HEK293 (cell line): ENCODE measurements around the gene ARHGAP22.
A peak's percentile ranks its signal among the peaks of the same experiment; 100 is the strongest.

Experiments
- CTCF ChIA-PET: fragments of 350-600 bp; formaldehyde crosslinking; extraction: SDS; loops from one replicate; lab custom pipeline; 2021; ENCODE audit warnings: antibody characterized with exemption; lab: Yijun Ruan, JAX
- POLR2A ChIA-PET: fragments of 300-600 bp; formaldehyde crosslinking; extraction: SDS; loops from one replicate; lab custom pipeline; 2020; ENCODE audit warnings: antibody characterized with exemption, inconsistent platforms; lab: Yijun Ruan, JAX
- H3K27ac ChIP-seq: fragments of 200-500 bp; sonication (Bioruptor generic); 2 replicates; pipeline ENCODE4 v1.5.1; 2014; ENCODE audit warnings: low read depth, low read length, control low read depth, inconsistent platforms; ENCODE audit errors: extremely low read depth
- H3K36me3 ChIP-seq, 2 experiments: fragments of 200-500 bp in 1 of 2; sonication (Bioruptor generic) in 1 of 2; 1 replicate in 1 of 2; 2 replicates in 1 of 2; pipeline ENCODE4 v1.5.1; 2014 to 2017; ENCODE audit warnings: inconsistent platforms in 2 of 2, low read length in 2 of 2; ENCODE audit not compliant: control insufficient read depth in 2 of 2, insufficient read depth in 1 of 2
- H3K4me1 ChIP-seq: fragments of 200-500 bp; sonication (Bioruptor generic); 2 replicates; pipeline ENCODE4 v1.5.1; 2014; ENCODE audit warnings: mild to moderate bottlenecking, low read length, inconsistent platforms; ENCODE audit not compliant: control insufficient read depth, insufficient read depth
- H3K4me3 ChIP-seq: 2 replicates; pipeline ENCODE4 v1.5.1; 2011; ENCODE audit warnings: low read depth, mild to moderate bottlenecking, control low read depth, low read length, moderate library complexity
- H3K9me3 ChIP-seq: fragments of 200-500 bp; sonication (Bioruptor generic); 2 replicates; pipeline ENCODE4 v1.5.1; 2014; ENCODE audit warnings: low read depth, low read length, inconsistent platforms; ENCODE audit not compliant: control insufficient read depth, insufficient read depth
- HOXD13 ChIP-seq: sonication (generic); formaldehyde crosslinking; IDR thresholded peaks from 2 replicates; pipeline ENCODE4 v1.8.0; 2022; ENCODE audit warnings: missing genetic modification reagents, borderline replicate concordance
- KLF16 ChIP-seq: fragments of 450-650 bp; formaldehyde crosslinking; IDR thresholded peaks from 2 replicates; pipeline ENCODE4 v1.5.1; 2017; ENCODE audit warnings: missing biosample characterization, missing genetic modification characterization
- OSR2 ChIP-seq: fragments of 450-650 bp; formaldehyde crosslinking; IDR thresholded peaks from 2 replicates; pipeline ENCODE4 v1.5.1; 2016; ENCODE audit warnings: missing biosample characterization, missing genetic modification characterization
- PRDM1 ChIP-seq: fragments of 450-650 bp; formaldehyde crosslinking; IDR thresholded peaks from 2 replicates; pipeline ENCODE4; 2016; ENCODE audit warnings: missing biosample characterization, missing genetic modification characterization
- SP3 ChIP-seq: fragments of 450-650 bp; formaldehyde crosslinking; IDR thresholded peaks from 2 replicates; pipeline ENCODE4 v1.5.1; 2016; ENCODE audit warnings: missing biosample characterization, missing genetic modification characterization
- ZBTB26 ChIP-seq: fragments of 450-650 bp; formaldehyde crosslinking; optimal IDR thresholded peaks from 2 replicates; pipeline ENCODE3; 2016; ENCODE audit warnings: missing biosample characterization, mild to moderate bottlenecking, missing genetic modification characterization
- ZBTB6 ChIP-seq: fragments of 450-650 bp; formaldehyde crosslinking; IDR thresholded peaks from 2 replicates; pipeline ENCODE4 v1.5.1; 2017; ENCODE audit warnings: missing biosample characterization, missing genetic modification characterization
- ZBTB7A ChIP-seq: fragments of 450-650 bp; formaldehyde crosslinking; IDR thresholded peaks from 2 replicates; pipeline ENCODE4 v1.5.1; 2016; ENCODE audit warnings: low read depth, missing biosample characterization, missing genetic modification characterization
- ZFP37 ChIP-seq: fragments of 450-650 bp; formaldehyde crosslinking; IDR thresholded peaks from 2 replicates; pipeline ENCODE4 v1.5.1; 2016; ENCODE audit warnings: missing biosample characterization, missing genetic modification characterization
- ZFP69B ChIP-seq: fragments of 450-650 bp; formaldehyde crosslinking; IDR thresholded peaks from 2 replicates; pipeline ENCODE4 v1.5.1; 2016; ENCODE audit warnings: missing biosample characterization, missing genetic modification characterization
- ZNF114 ChIP-seq: fragments of 450-650 bp; formaldehyde crosslinking; IDR thresholded peaks from 2 replicates; pipeline ENCODE4 v1.5.0; 2017; ENCODE audit warnings: missing biosample characterization, missing genetic modification characterization
- ZNF132 ChIP-seq: fragments of 450-650 bp; formaldehyde crosslinking; IDR thresholded peaks from 2 replicates; pipeline ENCODE4 v1.5.1; 2017; ENCODE audit warnings: missing biosample characterization, missing genetic modification characterization, borderline replicate concordance
- ZNF140 ChIP-seq: fragments of 450-650 bp; formaldehyde crosslinking; IDR thresholded peaks from 2 replicates; pipeline ENCODE4 v1.5.1; 2016; ENCODE audit warnings: missing biosample characterization, missing genetic modification characterization
- ZNF26 ChIP-seq: fragments of 450-650 bp; formaldehyde crosslinking; IDR thresholded peaks from 2 replicates; pipeline ENCODE4 v1.5.1; 2016; ENCODE audit warnings: missing biosample characterization, missing genetic modification characterization
- ZNF324 ChIP-seq: fragments of 450-650 bp; formaldehyde crosslinking; IDR thresholded peaks from 2 replicates; pipeline ENCODE4 v1.5.1; 2016; ENCODE audit warnings: missing biosample characterization, missing genetic modification characterization
- ZNF391 ChIP-seq: fragments of 450-650 bp; formaldehyde crosslinking; IDR thresholded peaks from 2 replicates; pipeline ENCODE4 v1.5.1; 2016; ENCODE audit warnings: low read depth, missing biosample characterization, missing genetic modification characterization, borderline replicate concordance
- ZNF624 ChIP-seq: fragments of 450-650 bp; formaldehyde crosslinking; IDR thresholded peaks from 2 replicates; pipeline ENCODE4 v1.5.1; 2017; ENCODE audit warnings: missing biosample characterization, missing genetic modification characterization
- ZNF692 ChIP-seq: fragments of 450-650 bp; formaldehyde crosslinking; IDR thresholded peaks from 2 replicates; pipeline ENCODE4 v1.5.1; 2016; ENCODE audit warnings: missing biosample characterization, missing genetic modification characterization
- ZNF707 ChIP-seq: fragments of 450-650 bp; formaldehyde crosslinking; IDR thresholded peaks from 2 replicates; pipeline ENCODE4 v1.5.1; 2016; ENCODE audit warnings: missing biosample characterization, missing genetic modification characterization
- ZNF768 ChIP-seq: fragments of 450-650 bp; formaldehyde crosslinking; IDR thresholded peaks from 2 replicates; pipeline ENCODE4 v1.5.1; 2018; ENCODE audit warnings: missing biosample characterization, mild to moderate bottlenecking, missing genetic modification characterization
- ZNF776 ChIP-seq: fragments of 450-650 bp; formaldehyde crosslinking; IDR thresholded peaks from 2 replicates; pipeline ENCODE4 v1.5.0; 2017; ENCODE audit warnings: missing biosample characterization, missing genetic modification characterization, borderline replicate concordance

Gene ARHGAP22

GRCh38 chr10:48577158-48577557 lies 27.7 kb downstream of the ARHGAP22 start:
- no peak overlapping the region for H3K4me3 ChIP-seq
- TF ChIP-seq ZNF114 (tag by site-specific recombination) (no peak), ZNF140 (no peak), ZFP69B (no peak), ZNF26 (tag by site-specific recombination) (no peak), OSR2 (no peak), ZBTB26 (tag by site-specific recombination) (no peak), ZFP37 (tag by site-specific recombination) (no peak), ZNF391 (no peak), ZNF132 (tag by site-specific recombination) (no peak), ZBTB6 (tag by site-specific recombination) (no peak), SP3 (tag by site-specific recombination) (no peak), ZNF324 (tag by site-specific recombination) (no peak), KLF16 (tag by site-specific recombination) (no peak), ZNF768 (tag by site-specific recombination) (no peak), ZNF707 (tag by site-specific recombination) (no peak), ZNF776 (tag by site-specific recombination) (no peak), ZNF624 (tag by site-specific recombination) (no peak), ZNF692 (tag by site-specific recombination) (no peak), ZBTB7A (tag by site-specific recombination) (no peak)
- no peaks in the 10 kb centered on the region for H3K4me1 ChIP-seq
- H3K27ac ChIP-seq = no peak overlapping the region
- H3K36me3 ChIP-seq = no peaks in the 10 kb centered on the region
- no peaks in the 10 kb centered on the region for H3K9me3 ChIP-seq
- ChIA-PET POLR2A (no interaction called here), CTCF (no interaction called here)

GRCh38 chr10:48576501-48576900 lies 28.4 kb downstream of the ARHGAP22 start:
- CTCF ChIA-PET = no interaction called here
- Histone ChIP-seq H3K36me3 (no peaks in the 10 kb centered on the region), H3K27ac (no peak overlapping the region), H3K4me1 (no peaks in the 10 kb centered on the region), H3K4me3 (no peak overlapping the region), H3K9me3 (no peaks in the 10 kb centered on the region)
- POLR2A ChIA-PET = no interaction called here
- TF ChIP-seq PRDM1 (tag by site-specific recombination) = 0 out of 2 replicates have a peak, but pooled peaks have one; percentile 9
- TF ChIP-seq HOXD13 (CRISPR knock-in tag) = no peak
